ENCODE measurements around the gene RAB2B. TPM values are rescaled to one million over a fixed set of nuclear protein-coding genes. Genes with fewer than 3 reads are reported as not detected.
A peak's percentile ranks its signal among the peaks of the same experiment; 100 is the strongest.
"Not testable (repeated sequence)": the region's sequence is repeated elsewhere in the genome, so short reads cannot be mapped to it uniquely, and the experiment has no call there.

Gene RAB2B
- polyA plus RNA-seq, 1 donor: 51.6 TPM

DNA sequence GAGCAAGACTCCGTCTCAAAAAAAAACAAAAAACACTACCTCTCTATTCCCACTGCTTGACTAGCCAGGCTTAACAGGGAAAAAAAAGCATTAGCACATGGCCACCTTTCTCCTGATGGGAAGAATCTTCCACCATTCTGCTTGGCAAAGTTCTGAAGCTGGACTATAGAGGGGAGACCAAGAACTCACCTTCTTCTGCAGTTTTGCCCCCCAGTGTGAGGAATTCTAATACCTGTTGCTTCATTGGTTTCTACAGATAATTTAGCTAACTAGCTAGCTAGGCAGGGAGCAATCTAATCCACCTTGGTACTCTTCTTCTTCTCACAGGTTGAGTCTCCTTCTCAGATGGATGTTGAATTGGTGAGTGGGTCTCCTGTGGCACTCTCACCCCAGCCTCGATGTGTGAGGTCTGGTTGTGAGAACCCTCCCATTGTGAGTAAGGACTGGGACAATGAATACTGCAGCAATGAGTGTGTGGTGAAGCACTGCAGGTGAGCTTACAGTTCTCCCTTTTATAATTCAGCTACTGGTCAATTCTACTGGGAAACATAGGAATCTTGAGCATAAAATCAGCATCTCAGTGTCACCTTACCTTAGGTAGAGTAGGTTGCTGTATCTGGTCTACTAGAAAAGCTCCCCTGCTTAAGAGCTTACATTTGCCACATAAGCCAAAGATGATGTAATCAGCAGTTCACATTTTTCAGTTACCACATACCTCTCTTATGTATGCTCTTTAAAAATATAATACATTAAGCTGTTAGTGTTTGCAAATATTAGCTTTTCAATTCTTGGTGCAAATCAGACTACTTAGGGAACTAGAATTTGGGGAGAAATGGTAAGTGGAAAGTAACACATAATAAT is 18.4 kb upstream of the RAB2B start:
- DNase-seq: no peak

DNA sequence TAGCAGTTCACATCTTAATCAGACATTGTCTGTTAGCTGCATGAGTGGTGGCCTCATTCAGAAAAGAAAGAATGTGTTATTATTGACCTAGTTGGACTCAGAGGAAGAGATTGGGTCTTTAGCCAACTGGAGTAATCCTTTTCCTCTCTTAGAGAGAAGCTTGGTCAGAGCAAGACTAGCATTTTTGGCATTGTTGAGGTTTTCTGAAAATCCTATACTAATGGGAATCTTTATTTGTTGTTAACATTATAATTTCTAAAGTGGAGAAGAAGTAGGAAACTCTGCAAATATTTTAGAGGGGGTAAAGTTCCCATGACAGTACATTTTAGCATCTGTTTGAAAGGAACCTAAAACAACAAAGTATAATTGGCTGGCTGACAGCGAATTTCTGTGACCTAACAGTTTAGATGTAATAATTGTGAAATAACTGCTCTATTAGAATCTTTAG is 9.9 kb upstream of the RAB2B start:
- DNase-seq: no peak

DNA sequence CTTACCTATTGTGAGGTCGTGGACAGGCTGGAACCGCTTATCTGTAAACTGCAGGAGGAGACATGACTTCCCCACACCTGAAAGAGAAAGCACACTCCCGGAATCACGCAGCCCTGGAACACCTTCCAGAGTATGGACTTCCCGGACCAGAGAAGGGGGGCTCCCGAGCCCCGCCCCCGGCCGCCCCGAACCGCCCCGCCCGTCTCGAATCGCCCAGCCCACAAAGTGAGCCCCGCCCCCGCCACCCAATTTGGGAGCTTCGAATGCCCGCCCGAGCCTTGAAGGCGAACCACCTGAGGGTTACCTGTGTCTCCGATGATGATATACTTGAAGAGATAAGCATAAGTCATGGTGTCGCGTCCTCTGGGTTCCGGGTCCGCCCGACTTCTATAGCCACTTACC is 235 bp downstream of the RAB2B start:
- no peak for DNase-seq

DNA sequence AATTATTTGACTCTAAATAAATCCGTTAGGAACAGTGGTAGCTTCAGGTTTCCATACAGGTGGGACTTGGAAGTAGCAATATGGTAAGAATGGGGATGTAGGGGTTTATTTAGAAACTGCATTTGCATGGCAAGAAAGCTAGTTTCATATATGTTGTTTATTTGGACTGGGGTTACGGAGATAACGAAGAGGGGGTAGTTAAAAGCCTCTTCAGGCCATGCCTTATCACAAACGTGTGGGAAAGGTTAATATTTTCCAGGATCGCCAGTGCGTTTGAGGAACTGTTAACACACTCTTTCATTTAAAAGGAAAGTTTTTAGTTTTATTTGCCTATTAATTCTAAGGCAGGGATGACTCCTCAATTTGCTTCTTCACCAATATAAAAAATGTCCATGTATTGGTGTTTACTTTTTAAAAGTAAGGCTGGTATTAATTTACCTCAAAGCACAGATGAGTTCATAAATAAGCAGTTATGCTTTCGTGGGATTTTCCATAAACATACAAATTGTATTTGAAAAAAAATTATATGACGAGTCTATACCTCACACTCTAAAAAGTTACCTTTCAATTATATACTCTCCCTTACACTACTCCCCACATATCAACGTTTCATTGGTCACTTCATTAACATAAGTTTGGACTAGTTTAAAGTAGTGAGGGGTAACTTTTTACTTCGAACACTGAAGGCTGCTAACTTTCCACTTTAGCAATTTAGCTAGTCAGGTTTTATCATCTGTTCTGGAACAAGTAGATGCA is 814 bp downstream of the RAB2B start:
- DNase-seq: no peak

DNA sequence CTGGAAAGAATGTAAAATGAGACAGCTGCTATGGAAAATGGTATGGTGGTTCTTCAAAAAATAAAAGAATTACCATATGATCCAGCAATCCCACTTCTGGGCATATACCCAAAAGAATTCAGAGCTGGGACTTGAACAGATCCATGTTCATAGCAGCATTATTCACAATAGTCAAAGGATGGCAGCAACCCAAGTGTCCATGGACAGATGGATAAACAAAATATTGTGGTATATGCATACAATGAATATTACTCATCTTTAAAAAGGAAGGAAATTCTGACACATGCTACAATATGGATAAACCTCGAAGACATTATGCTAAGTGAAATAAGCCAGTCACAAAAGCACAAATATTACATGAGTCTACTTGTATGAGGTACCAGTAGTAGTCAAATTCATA is 9.1 kb downstream of the RAB2B start:
- DNase-seq: no peak

DNA sequence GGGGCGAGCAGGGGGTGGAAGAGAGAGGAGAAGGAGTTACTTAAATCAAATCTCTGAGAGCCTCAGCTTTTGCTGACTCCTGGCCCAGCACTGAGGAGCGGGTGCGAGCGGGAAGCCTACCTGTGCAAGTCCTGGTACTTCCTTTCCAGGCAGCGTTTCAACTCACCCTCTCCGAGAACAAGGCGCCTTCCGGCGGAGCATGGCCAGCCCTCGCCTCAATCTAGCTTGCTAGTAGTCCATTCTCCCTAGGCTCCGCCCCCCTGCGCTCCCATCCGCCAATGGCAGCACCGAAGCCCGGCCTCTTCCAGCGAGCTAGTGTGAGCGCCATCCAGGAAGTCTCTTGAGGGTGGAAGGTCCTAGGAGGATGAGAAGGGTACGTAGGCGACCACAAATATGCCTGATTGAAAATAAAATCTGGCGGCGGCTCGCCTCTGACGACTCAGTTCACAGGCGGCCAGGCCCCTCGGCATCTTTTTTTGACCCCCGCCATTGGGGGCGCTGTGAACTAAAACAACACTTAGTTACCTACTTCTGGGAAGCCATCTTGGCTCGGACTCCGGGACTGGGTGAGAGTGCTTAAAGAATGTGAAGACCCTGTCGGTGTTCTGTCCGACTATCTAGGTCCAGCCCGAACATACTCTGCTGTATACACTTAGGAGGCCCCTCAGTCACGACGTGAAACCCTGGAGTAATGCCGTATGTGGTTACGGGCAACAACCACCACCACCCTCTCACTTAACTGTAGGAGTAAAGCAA is 20.7 kb downstream of the RAB2B start, which contains the start of gene CHD8:
CHD8 (minus strand) TSS at position 212 of the 756 bp plus-strand sequence. CDS start 24,480 bp downstream, outside the sequence.
- DNase-seq: peak; percentile 100

DNA sequence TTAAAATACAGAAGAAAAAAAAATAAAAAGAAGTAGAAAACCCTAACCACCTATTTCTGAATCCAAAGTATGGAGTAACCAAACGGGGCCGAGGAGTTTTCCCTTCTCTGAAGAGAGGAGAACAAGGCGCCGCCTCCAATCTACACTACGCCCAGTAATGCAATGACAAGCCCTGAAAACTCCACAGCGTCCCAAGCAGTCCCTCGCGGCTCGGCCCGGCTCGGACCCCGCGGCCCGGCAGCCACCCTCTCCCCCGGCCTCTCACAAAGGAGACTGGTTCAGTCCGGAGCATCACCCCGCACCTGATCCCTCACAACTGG is 21.2 kb downstream of the RAB2B start:
- no peak for DNase-seq

DNA sequence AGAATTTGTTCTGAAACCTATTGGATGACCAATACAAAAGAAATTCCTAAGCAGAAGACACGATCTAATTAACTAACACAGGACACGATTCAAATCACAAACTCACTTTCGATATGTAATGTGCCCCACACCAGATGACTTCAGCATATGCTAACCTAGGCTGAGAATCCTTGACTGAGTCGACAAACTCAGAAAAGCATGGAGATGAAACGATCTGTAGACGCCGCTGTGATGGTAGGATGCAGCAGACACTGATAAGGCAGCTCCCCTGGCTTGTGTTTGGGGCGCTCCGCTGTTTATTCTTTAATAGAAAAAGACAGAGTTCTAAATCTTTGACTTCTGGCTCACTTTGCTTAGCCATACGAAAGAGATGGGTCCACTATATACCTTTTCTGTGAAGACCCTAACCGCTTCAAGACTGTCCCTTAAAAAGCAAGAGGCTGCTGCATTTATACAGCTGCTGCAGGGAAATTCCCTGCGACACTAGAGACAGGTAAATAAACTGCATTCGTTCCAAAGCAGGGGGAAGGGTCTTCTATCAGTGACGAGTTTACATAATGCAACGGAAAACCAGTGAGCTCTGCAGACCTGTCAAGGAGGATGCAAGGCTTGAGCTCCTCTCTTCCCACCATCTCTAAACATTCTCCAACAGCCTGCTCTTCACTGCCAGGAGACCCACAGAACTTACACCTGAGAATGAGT is 21.8 kb downstream of the RAB2B start:
- DNase-seq: no peak

DNA sequence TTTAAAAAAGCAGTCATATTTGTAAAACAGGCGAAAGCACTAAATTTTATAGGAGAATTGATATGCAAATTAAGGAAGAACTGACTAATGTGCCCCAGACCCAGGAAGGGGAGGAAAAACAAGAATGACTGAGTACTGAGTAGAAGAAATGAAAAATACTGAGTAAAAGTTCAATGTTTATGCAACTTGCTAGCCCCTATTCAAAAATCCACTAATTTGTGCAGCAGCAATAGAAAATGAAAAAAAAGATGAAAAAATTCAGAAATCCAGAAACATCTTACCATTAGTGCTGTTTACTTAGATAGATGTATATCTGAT is 26.9 kb downstream of the RAB2B start:
- no peak for DNase-seq

DNA sequence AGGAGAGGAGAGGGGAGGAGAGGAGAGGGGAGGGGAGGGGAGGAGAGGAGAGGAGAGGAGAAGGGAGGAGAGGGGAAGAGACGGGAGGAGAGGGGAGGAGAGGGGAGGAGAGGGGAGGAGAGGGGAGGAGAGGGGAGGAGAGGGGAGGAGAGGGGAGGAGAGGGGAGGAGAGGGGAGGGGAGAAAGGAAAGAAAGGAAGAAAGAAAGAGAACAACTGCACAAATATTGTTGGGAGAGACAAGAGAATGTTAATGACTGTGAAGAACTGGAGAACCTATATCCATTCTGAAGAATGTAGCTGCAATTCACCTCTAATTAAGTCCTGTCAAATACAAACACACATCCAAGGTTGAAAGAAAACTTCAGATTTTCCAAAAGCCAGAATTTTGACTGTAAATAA is 34.1 kb downstream of the RAB2B start:
- not testable (repeated sequence) for DNase-seq

DNA sequence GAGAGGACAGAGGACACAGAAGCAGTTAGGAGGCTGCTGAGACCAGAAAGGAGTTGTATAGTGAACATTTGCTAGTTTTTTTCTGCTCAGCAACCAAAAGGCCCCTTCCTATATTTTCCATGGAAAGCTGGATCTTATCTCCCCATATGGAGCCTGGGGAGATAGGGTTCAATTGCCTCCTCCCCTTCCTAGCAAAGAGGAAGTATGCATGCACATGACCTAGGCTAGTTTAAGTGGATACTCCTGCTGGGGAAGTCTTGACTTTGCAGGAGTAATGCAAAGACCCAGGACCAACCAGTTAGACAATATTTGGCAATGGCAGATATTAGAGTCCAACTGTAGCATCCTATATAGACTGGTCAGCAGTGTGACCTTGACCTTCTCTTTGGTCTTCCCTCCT is 35.9 kb downstream of the RAB2B start:
- no peak for DNase-seq

DNA sequence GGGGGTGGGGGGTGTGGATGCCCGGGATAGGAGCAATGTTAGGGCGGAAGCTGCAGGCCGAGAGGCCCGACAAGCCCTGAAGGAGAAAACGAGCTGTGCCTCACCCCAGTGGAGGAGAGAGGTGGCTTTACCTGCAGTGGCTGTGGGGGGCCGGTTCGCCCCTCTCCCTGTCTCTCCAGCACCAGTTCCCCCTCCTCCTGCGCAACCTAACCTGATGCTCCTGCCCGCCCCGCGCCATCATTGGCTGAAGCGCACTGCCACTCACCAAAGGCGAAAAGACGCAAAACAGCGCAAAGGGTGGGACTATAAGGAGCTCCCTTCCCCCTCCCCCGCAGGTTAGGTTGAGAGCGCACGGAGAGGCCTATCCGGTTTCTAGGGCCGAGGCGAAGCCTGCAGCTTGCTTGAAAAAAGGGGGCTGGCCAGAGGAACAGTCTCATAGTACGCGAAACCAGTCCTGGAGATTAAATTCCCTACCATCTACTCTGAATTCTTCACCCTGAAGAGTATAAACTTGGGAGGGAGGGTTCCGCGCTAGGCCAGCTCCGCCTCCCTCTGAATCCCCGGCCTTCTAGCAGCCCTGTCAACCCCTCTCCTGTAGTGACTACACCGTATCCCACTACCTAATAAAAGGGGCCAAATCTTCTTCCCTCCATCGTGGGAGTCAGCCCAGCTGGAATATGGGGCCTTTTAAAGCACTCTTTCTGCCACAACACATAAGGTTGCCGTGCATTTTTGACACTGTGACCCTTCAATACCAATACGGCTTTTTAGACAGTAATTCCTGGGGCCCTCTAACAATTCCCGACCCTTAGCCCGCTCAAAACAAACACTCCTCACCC is 39.5 kb downstream of the RAB2B start:
- DNase-seq: peak; percentile 100

DNA sequence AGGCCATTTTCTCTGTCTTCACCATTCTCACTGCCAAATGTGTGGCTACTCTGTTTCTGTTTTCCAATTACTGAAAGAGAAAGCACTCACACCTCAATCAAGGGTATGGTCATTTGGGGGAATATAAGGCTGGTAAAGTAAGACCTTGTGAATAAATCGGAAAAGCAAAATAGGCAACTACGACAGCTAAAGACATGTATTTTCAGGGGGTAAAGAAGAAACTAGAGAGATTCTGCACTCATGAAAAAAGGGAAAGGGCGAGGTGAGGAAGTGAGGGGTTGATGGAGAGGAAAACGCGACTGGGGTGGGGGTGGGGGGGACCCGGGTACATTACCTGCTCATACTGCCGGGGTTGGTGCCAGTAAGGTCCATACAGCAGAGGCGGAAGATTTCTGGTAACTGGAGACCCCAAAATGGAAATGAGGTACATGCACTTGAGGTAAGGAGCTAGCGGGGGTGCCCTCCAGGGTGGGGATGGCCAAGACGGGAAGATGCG is 40.1 kb downstream of the RAB2B start:
- DNase-seq: no peak

DNA sequence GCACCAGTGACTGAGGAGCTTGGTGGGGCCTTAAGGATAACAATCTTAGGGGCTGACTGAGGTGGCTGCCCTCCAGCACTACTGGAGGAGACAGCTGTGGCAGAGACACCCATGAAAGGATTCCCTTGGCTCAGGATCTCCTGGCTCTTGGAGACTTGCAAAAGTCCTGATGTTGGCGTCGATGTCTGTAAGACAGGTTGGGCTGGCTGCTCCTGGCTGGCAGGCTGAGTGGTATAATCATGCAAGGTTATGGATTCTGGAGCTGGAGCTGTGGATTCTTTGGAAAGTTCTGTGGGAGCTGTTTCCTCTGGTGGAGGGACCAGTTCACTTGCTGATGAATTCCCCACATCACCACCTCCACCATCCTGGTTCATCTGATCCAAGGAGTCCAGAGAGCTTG is 45.6 kb downstream of the RAB2B start:
- DNase-seq: no peak

DNA sequence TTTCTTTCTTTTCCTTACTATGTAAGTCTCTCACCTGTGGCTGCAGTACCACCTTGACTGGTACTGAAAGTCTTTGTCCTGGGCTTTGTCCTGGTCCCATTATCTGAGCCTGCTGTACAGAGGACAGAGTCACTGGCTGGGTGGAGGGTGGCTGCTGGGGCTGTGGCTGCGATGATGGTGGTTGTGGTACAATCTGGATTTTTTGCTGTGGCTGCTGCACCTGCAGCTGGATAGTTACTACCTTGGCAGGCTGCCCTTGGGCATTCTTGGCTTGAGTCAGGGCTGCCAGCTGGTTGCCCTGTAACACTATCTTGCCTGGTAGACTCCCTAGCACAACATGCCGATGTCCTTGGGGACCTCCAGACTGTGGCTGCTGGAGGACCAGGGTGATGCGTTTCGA is 47.8 kb downstream of the RAB2B start:
- no peak for DNase-seq

DNA sequence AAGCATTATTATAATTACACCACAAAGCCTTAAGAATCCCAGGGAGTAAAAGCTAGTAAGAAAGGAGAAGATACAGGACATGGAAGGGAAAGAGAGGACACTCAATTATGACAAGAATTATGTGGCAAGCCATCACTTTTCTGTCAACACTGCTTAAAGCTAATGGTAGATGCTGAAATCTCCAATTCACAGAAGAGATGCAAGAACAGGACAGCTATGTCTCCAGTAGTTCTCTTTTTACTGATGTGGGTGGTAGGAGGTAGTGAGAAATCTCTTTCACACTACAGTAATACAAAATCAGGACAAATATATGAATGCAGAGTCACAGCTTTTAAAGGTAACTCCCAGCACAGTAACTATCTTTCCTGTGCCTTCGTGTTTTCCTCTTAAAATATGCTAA is 50.1 kb downstream of the RAB2B start:
- DNase-seq: no peak

DNA sequence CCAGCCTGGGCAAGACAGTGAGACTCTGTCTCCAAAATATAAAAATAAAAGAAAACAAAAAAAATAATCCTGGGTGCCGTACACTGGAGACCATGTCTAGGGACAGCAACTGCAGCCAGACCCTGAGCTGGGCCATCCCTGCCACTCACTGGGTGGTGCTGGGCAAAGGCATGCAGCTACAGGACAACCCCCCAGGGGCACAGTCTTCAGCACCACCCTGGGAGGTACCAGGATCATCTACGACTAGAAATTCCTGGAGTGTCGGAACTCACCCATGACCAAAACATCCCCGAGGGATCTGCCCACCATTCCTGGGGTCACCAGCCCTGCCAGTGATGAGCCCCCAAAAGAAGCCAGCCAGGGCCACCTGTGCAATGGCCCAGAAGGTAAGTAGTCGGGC is 57.2 kb downstream of the RAB2B start:
- no peak for DNase-seq

DNA sequence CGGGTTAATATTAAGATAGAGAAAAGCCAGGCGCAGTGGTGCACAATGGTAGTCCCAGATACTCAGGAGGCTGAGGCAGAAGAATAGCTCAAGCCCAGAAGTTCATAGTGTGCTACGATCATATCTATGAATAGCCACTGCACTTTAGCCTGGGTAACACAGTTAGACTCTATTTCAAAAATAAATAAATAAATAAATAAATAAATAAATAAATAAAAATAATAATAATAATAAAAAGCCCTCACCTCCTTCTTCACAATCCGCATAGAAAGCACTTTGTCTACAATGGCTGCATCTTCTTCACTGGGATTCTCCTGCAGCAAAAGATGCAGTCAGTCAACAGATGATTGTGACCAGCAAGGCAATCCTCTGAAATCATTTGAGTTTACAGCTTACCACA is 61.4 kb downstream of the RAB2B start:
- DNase-seq: no peak

DNA sequence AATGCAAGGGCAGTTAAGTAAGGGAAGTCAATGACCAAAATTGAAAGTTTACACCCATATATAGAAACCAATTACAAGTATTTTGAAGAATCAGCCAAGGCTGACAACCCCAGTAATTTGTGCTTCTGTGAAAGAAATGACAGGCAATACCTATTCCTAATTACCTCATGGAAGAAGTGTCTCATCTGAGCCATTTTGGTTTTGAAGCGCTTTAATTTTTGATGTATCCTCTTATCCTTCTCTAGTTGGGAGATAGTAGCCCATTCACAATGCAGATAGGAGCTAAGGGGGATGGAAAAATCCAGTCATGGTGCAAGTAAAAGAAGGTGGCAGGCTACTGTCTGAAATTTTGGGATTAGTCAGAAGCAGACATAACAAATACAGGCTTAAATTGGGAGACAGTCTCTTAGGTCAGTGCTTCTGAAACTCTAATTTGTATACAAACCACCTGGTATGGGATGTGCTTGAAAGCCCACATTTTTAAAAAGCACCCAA is 62.6 kb downstream of the RAB2B start:
- DNase-seq: no peak

Data from left kidney (tissue), 2 donors.